AG09319 (cell line): ENCODE measurements around the gene ARHGAP26.

Source experiments
- DNase-seq: peaks from one replicate; pipeline ENCODE4 v3.0.0-alpha.2; 2010; ENCODE audit warnings: low read depth; ENCODE audit errors: extremely low read depth
- CTCF ChIP-seq: IDR thresholded peaks from 2 replicates; pipeline ENCODE4 v1.5.1; 2011; ENCODE audit warnings: low read depth, mild to moderate bottlenecking, inconsistent platforms, low read length, moderate library complexity

Gene ARHGAP26

GRCh38 chr5:142939006-142939405 lies 168.8 kb downstream of the ARHGAP26 start:
- no peak for TF ChIP-seq CTCF
- DNase-seq: no peak

- no peak for DNase-seq
- no peak for TF ChIP-seq CTCF
Observed at GRCh38 chr5:142939884-142940283, 169.7 kb downstream of the ARHGAP26 start.

GRCh38 chr5:142941245-142941644 lies 171.1 kb downstream of the ARHGAP26 start:
- no peak for DNase-seq
- TF ChIP-seq CTCF: no peak

- DNase-seq: no peak
- TF ChIP-seq CTCF: no peak
Observed at GRCh38 chr5:142942901-142943300, 172.7 kb downstream of the ARHGAP26 start.

GRCh38 chr5:142944140-142944539 lies 174.0 kb downstream of the ARHGAP26 start:
- no peak for TF ChIP-seq CTCF
- DNase-seq: no peak

- DNase-seq: no peak
- no peak for TF ChIP-seq CTCF
Observed at GRCh38 chr5:142945321-142945720, 175.1 kb downstream of the ARHGAP26 start.

- TF ChIP-seq CTCF: no peak
- DNase-seq: no peak
Observed at GRCh38 chr5:142945845-142946244, 175.7 kb downstream of the ARHGAP26 start.
